H9 (cell line): ENCODE data around the gene OR2S2. TPM values are rescaled to one million over a fixed set of nuclear protein-coding genes. Genes with fewer than 3 reads are reported as not detected.

Source experiments
- DNase-seq: peaks from one replicate; pipeline ENCODE4 v3.0.0-alpha.2; 2017
- H2AFZ ChIP-seq: one replicate; pipeline ENCODE4 v1.6.1; 2013; ENCODE audit warnings: mild to moderate bottlenecking, low read length, control low read depth, moderate library complexity
- H2AK5ac ChIP-seq: 2 replicates; pipeline ENCODE4 v1.6.1; 2013; ENCODE audit warnings: low read length, control low read depth, mixed read lengths; ENCODE audit not compliant: insufficient read length
- H2BK120ac ChIP-seq: one replicate; pipeline ENCODE4 v1.6.1; 2013; ENCODE audit warnings: low read depth, mild to moderate bottlenecking, low read length, control low read depth, inconsistent platforms; ENCODE audit not compliant: poor library complexity, severe bottlenecking
- H2BK12ac ChIP-seq: 2 replicates; pipeline ENCODE4 v1.6.1; 2013; ENCODE audit warnings: low read length, control low read depth, mixed read lengths, low read depth; ENCODE audit not compliant: insufficient read length
- H2BK15ac ChIP-seq: 2 replicates; pipeline ENCODE4 v1.6.1; 2013; ENCODE audit warnings: low read depth, low read length, control low read depth
- H2BK20ac ChIP-seq: one replicate; pipeline ENCODE4 v1.6.1; 2013; ENCODE audit warnings: low read depth, mild to moderate bottlenecking, low read length, control low read depth, inconsistent platforms; ENCODE audit not compliant: poor library complexity, severe bottlenecking
- H2BK5ac ChIP-seq: 2 replicates; pipeline ENCODE4 v1.6.1; 2013; ENCODE audit warnings: low read length, control low read depth, mixed read lengths; ENCODE audit not compliant: insufficient read length
- H3K14ac ChIP-seq: 2 replicates; pipeline ENCODE4 v1.6.1; 2013; ENCODE audit warnings: low read length, control low read depth; ENCODE audit not compliant: insufficient read depth
- H3K18ac ChIP-seq: 2 replicates; pipeline ENCODE4 v1.6.1; 2013; ENCODE audit warnings: low read depth, mild to moderate bottlenecking, mixed read lengths, low read length, control low read depth; ENCODE audit not compliant: insufficient read length
- H3K23ac ChIP-seq: 2 replicates; pipeline ENCODE4 v1.6.1; 2013; ENCODE audit warnings: low read length, control low read depth, mixed read lengths, low read depth; ENCODE audit not compliant: insufficient read length
- H3K23me2 ChIP-seq: 2 replicates; pipeline ENCODE4 v1.6.1; 2013; ENCODE audit warnings: low read depth, mild to moderate bottlenecking, mixed read lengths, low read length, control low read depth; ENCODE audit not compliant: insufficient read length, poor library complexity, severe bottlenecking
- H3K27ac ChIP-seq: 2 replicates; pipeline ENCODE4 v1.5.1; 2013; ENCODE audit warnings: low read length, control low read depth, mixed read lengths, low read depth; ENCODE audit not compliant: insufficient read length
- H3K27me3 ChIP-seq: 2 replicates; pipeline ENCODE4 v1.6.1; 2013; ENCODE audit warnings: low read length, control low read depth, inconsistent platforms; ENCODE audit not compliant: insufficient read depth
- H3K4ac ChIP-seq: 2 replicates; pipeline ENCODE4 v1.6.1; 2013; ENCODE audit warnings: low read depth, mild to moderate bottlenecking, control low read depth, inconsistent platforms, low read length, moderate library complexity
- H3K4me1 ChIP-seq: 2 replicates; pipeline ENCODE4 v1.6.1; 2013; ENCODE audit warnings: low read length, control low read depth, inconsistent platforms; ENCODE audit not compliant: insufficient read depth
- H3K4me2 ChIP-seq: 2 replicates; pipeline ENCODE4 v1.6.1; 2013; ENCODE audit warnings: low read length, control low read depth, mixed read lengths; ENCODE audit not compliant: insufficient read length, insufficient read depth
- H3K56ac ChIP-seq: 2 replicates; pipeline ENCODE4 v1.6.1; 2013; ENCODE audit warnings: low read depth, mild to moderate bottlenecking, mixed read lengths, low read length, control low read depth; ENCODE audit not compliant: insufficient read length
- H3K79me1 ChIP-seq: 2 replicates; pipeline ENCODE4 v1.6.1; 2013; ENCODE audit warnings: low read depth, mild to moderate bottlenecking, moderate library complexity, low read length, control low read depth, inconsistent platforms; ENCODE audit not compliant: insufficient read depth, poor library complexity, severe bottlenecking
- H3K79me2 ChIP-seq: 2 replicates; pipeline ENCODE4 v1.6.1; 2013; ENCODE audit warnings: low read length, control low read depth, inconsistent platforms; ENCODE audit not compliant: insufficient read depth
- H3K9ac ChIP-seq: 2 replicates; pipeline ENCODE4 v1.6.1; 2013; ENCODE audit warnings: low read length, control low read depth, mixed read lengths; ENCODE audit not compliant: insufficient read length; ENCODE audit errors: extremely low read depth
- H3K9me3 ChIP-seq: one replicate; pipeline ENCODE4 v1.6.1; 2013; ENCODE audit warnings: low read depth, low read length, inconsistent platforms; ENCODE audit not compliant: control insufficient read depth
- H3T11ph ChIP-seq: one replicate; pipeline ENCODE4 v1.6.1; 2013; ENCODE audit warnings: mild to moderate bottlenecking, low read length, control low read depth, inconsistent platforms
- H4K20me1 ChIP-seq: one replicate; pipeline ENCODE4 v1.6.1; 2013; ENCODE audit not compliant: control insufficient read depth, insufficient read length, insufficient read depth
- H4K5ac ChIP-seq: 2 replicates; pipeline ENCODE4 v1.6.1; 2013; ENCODE audit warnings: low read depth, mild to moderate bottlenecking, mixed read lengths, low read length, control low read depth; ENCODE audit not compliant: insufficient read length
- H4K8ac ChIP-seq: replicated peaks from 2 replicates; pipeline ENCODE4 v1.6.1; 2013; ENCODE audit warnings: low read length, control low read depth, mixed read lengths, low read depth; ENCODE audit not compliant: insufficient read length
- H4K91ac ChIP-seq: 2 replicates; pipeline ENCODE4 v1.6.1; 2013; ENCODE audit warnings: low read depth, mild to moderate bottlenecking, moderate library complexity, mixed read lengths, low read length, control low read depth; ENCODE audit not compliant: insufficient read length
- H3K27ac Mint-ChIP-seq, 3 experiments: 2 replicates in 2 of 3; 3 replicates in 1 of 3; pipeline ENCODE4 v1.8.0; 2020 to 2021; ENCODE audit warnings: mixed read lengths in 3 of 3, mild to moderate bottlenecking in 1 of 3, moderate library complexity in 1 of 3
- H3K27me3 Mint-ChIP-seq: 2 replicates; pipeline ENCODE4 v1.8.0; 2021; ENCODE audit warnings: low read depth, mild to moderate bottlenecking, moderate library complexity, mixed read lengths
- H3K36me3 Mint-ChIP-seq, 3 experiments: 2 replicates in 2 of 3; 3 replicates in 1 of 3; pipeline ENCODE4 v1.8.0; 2020 to 2021; ENCODE audit warnings: low read depth in 3 of 3, mixed read lengths in 3 of 3; ENCODE audit not compliant: insufficient read depth in 1 of 3
- H3K4me1 Mint-ChIP-seq, 2 experiments: 2 replicates each; pipeline ENCODE4 v1.8.0; 2020; ENCODE audit warnings: mixed read lengths in 2 of 2
- H3K4me3 Mint-ChIP-seq, 2 experiments: 2 replicates in 1 of 2; 3 replicates in 1 of 2; pipeline ENCODE4 v1.8.0; 2020 to 2021; ENCODE audit warnings: mild to moderate bottlenecking in 2 of 2, mixed read lengths in 2 of 2, moderate library complexity in 1 of 2
- H3K9me3 Mint-ChIP-seq, 2 experiments: 2 replicates in 1 of 2; 3 replicates in 1 of 2; pipeline ENCODE4 v1.8.0; 2020; ENCODE audit warnings: mild to moderate bottlenecking in 2 of 2, mixed read lengths in 2 of 2, moderate library complexity in 1 of 2
- WGBS: extraction: QIAGEN DNeasy Blood & Tissue Kit; methylation state at CpG from one replicate; pipeline ENCODE4 v1.1.7; 2013; ENCODE audit warnings: missing lambda C conversion rate, low lambda C conversion rate, mixed read lengths; ENCODE audit not compliant: insufficient read length; ENCODE audit errors: extremely low coverage; 5-methylcytosine and 5-hydroxymethylcytosine counted together
- total RNA-seq: library from RNA; stranded (reverse); gene quantifications from 2 replicates; pipeline ENCODE4 v1.2.1, GENCODE V29; 2021
- TF ChIP-seq, protein P1 (sequence below): fragments of 200-600 bp; sonication (generic); conservative IDR thresholded peaks from 3 replicates; pipeline ENCODE4 v1.8.0; 2021; ENCODE audit warnings: antibody characterized with exemption, mild to moderate bottlenecking

OR2S2 gene
- total RNA-seq, 1 experiment from 2014 or later, result not detected

DNA sequence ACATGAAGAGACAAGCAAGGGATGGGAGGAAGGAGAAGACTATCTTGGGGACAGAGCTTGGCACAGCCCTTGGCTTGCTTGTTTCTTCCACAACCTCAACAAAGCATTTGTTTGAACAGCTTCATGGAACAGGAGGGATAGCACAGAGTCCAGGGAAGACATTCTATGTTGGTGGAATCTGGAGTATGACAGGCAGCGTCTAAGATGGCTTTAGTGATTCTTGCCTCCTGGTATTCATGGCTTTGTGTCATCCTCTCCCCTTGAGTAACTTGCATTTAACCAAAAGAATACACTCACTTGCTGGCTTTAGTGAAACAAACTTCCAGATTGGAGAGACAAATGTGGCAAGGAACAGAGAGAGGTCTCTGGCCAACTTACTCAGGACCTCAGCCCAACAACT, 47.9 kb upstream of the OR2S2 start:
- Histone ChIP-seq H3K23ac (no peak overlapping the region), H3K4ac (no peak overlapping the region), H3K18ac (no peak overlapping the region), H2AFZ (no peak overlapping the region), H2BK12ac (no peak overlapping the region), H3K27me3 (no peaks in the 10 kb centered on the region), H3K23me2 (no peaks in the 10 kb centered on the region), H2AK5ac (no peak overlapping the region), H3K14ac (no peak overlapping the region), H3K56ac (no peak overlapping the region), H3K4me2 (no peak overlapping the region), H4K20me1 (no peaks in the 10 kb centered on the region), H2BK5ac (no peak overlapping the region), H3K9me3 (no peaks in the 10 kb centered on the region), H3K9ac (no peak overlapping the region), H3K4me1 (no peaks in the 10 kb centered on the region), H2BK120ac (no peak overlapping the region), H4K91ac (no peak overlapping the region), H3K27ac (no peak overlapping the region), H2BK20ac (no peak overlapping the region), H3K79me1 (no peaks in the 10 kb centered on the region), H3K79me2 (no peaks in the 10 kb centered on the region), H4K5ac (no peak overlapping the region), H3T11ph (no peak overlapping the region), H2BK15ac (no peak overlapping the region), H4K8ac (no peak overlapping the region)
- Mint-ChIP-seq H3K9me3 (peaks cover 8 to 15% of the 10 kb centered on the region in 2 experiments), H3K27me3 (peaks cover 66% of the 10 kb centered on the region), H3K4me1 (no peaks in the 10 kb centered on the region; a peak in 1 of 4 replicates), H3K27ac (no peak overlapping the region), H3K36me3 (peaks cover 0 to 7% (median 0%) of the 10 kb centered on the region in 3 experiments; a peak in 2 of 7 replicates), H3K4me3 (no peak overlapping the region)
- WGBS, result no CpG with 5 or more reads among the region's 1 CpG
- TF ChIP-seq, protein P1, sequence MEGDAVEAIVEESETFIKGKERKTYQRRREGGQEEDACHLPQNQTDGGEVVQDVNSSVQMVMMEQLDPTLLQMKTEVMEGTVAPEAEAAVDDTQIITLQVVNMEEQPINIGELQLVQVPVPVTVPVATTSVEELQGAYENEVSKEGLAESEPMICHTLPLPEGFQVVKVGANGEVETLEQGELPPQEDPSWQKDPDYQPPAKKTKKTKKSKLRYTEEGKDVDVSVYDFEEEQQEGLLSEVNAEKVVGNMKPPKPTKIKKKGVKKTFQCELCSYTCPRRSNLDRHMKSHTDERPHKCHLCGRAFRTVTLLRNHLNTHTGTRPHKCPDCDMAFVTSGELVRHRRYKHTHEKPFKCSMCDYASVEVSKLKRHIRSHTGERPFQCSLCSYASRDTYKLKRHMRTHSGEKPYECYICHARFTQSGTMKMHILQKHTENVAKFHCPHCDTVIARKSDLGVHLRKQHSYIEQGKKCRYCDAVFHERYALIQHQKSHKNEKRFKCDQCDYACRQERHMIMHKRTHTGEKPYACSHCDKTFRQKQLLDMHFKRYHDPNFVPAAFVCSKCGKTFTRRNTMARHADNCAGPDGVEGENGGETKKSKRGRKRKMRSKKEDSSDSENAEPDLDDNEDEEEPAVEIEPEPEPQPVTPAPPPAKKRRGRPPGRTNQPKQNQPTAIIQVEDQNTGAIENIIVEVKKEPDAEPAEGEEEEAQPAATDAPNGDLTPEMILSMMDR, result no peak
- no peak for DNase-seq
